ENCODE results near the gene KLK7.

The KLK7 gene

GRCh38 chr19:51014242-51014641, 30.5 kb upstream of the KLK7 start:
- WGBS, 2 experiments = 89 to 94% methylated on average over 6 of the region's 6 CpGs
- peaks cover 8% of the 10 kb centered on the region for H3K4me1 ChIP-seq (ENCODE audit: control insufficient read depth, insufficient read depth, low read length)
- peaks cover 48% of the 10 kb centered on the region for H3K27me3 ChIP-seq (ENCODE audit: control insufficient read depth, insufficient read depth, low read length, poor library complexity, severe bottlenecking)
- no peak overlapping the region for H3K27ac ChIP-seq (ENCODE audit: insufficient read depth, low read depth, low read length, poor library complexity, severe bottlenecking)
- H3K4me3 ChIP-seq (ENCODE audit: insufficient read depth, low read depth, low read length) = no peak overlapping the region
- H3K9me3 ChIP-seq (ENCODE audit: control insufficient read depth, low read length) = no peaks in the 10 kb centered on the region
- H3K36me3 ChIP-seq (ENCODE audit: control insufficient read depth, insufficient read depth, low read length) = no peaks in the 10 kb centered on the region

GRCh38 chr19:51012661-51013190, 29.0 kb upstream of the KLK7 start:
- no peaks in the 10 kb centered on the region for H3K36me3 ChIP-seq (ENCODE audit: control insufficient read depth, insufficient read depth, low read length)
- peaks cover 5% of the 10 kb centered on the region for H3K4me1 ChIP-seq (ENCODE audit: control insufficient read depth, insufficient read depth, low read length)
- H3K27me3 ChIP-seq (ENCODE audit: control insufficient read depth, insufficient read depth, low read length, poor library complexity, severe bottlenecking) = peaks cover 33% of the 10 kb centered on the region
- no peaks in the 10 kb centered on the region for H3K9me3 ChIP-seq (ENCODE audit: control insufficient read depth, low read length)
- 86 to 91% methylated on average over 12 of the region's 12 CpGs for WGBS, 2 experiments
- H3K27ac ChIP-seq (ENCODE audit: insufficient read depth, low read depth, low read length, poor library complexity, severe bottlenecking) = no peak overlapping the region
- no peak overlapping the region for H3K4me3 ChIP-seq (ENCODE audit: insufficient read depth, low read depth, low read length)

- H3K27ac ChIP-seq (ENCODE audit: insufficient read depth, low read depth, low read length, poor library complexity, severe bottlenecking) = no peak overlapping the region
- no peaks in the 10 kb centered on the region for H3K36me3 ChIP-seq (ENCODE audit: control insufficient read depth, insufficient read depth, low read length)
- H3K4me3 ChIP-seq (ENCODE audit: insufficient read depth, low read depth, low read length) = no peak overlapping the region
- WGBS, 2 experiments = 71 to 82% methylated on average over 4 of the region's 4 CpGs
- H3K9me3 ChIP-seq (ENCODE audit: control insufficient read depth, low read length) = no peaks in the 10 kb centered on the region
- H3K4me1 ChIP-seq (ENCODE audit: control insufficient read depth, insufficient read depth, low read length) = no peaks in the 10 kb centered on the region
- H3K27me3 ChIP-seq (ENCODE audit: control insufficient read depth, insufficient read depth, low read length, poor library complexity, severe bottlenecking) = peaks cover 8% of the 10 kb centered on the region
Observed at GRCh38 chr19:51010066-51010795, 26.5 kb upstream of the KLK7 start.

GRCh38 chr19:51009061-51009891, 25.6 kb upstream of the KLK7 start:
- Histone ChIP-seq H3K9me3 (ENCODE audit: control insufficient read depth, low read length) (no peaks in the 10 kb centered on the region), H3K27ac (ENCODE audit: insufficient read depth, low read depth, low read length, poor library complexity, severe bottlenecking) (no peak overlapping the region), H3K4me1 (ENCODE audit: control insufficient read depth, insufficient read depth, low read length) (no peaks in the 10 kb centered on the region), H3K27me3 (ENCODE audit: control insufficient read depth, insufficient read depth, low read length, poor library complexity, severe bottlenecking) (no peaks in the 10 kb centered on the region), H3K4me3 (ENCODE audit: insufficient read depth, low read depth, low read length) (no peak overlapping the region), H3K36me3 (ENCODE audit: control insufficient read depth, insufficient read depth, low read length) (no peaks in the 10 kb centered on the region)
- WGBS, 2 experiments = 87% methylated on average over 18 to 19 of the region's 19 CpGs

GRCh38 chr19:51007488-51007887, 23.8 kb upstream of the KLK7 start:
- WGBS, 2 experiments = 88 to 93% methylated on average over 3 of the region's 3 CpGs
- no peaks in the 10 kb centered on the region for H3K27me3 ChIP-seq (ENCODE audit: control insufficient read depth, insufficient read depth, low read length, poor library complexity, severe bottlenecking)
- no peaks in the 10 kb centered on the region for H3K9me3 ChIP-seq (ENCODE audit: control insufficient read depth, low read length)
- no peak overlapping the region for H3K4me3 ChIP-seq (ENCODE audit: insufficient read depth, low read depth, low read length)
- H3K4me1 ChIP-seq (ENCODE audit: control insufficient read depth, insufficient read depth, low read length) = no peaks in the 10 kb centered on the region
- no peak overlapping the region for H3K27ac ChIP-seq (ENCODE audit: insufficient read depth, low read depth, low read length, poor library complexity, severe bottlenecking)
- H3K36me3 ChIP-seq (ENCODE audit: control insufficient read depth, insufficient read depth, low read length) = no peaks in the 10 kb centered on the region

- Histone ChIP-seq H3K9me3 (ENCODE audit: control insufficient read depth, low read length) (no peaks in the 10 kb centered on the region), H3K36me3 (ENCODE audit: control insufficient read depth, insufficient read depth, low read length) (no peaks in the 10 kb centered on the region), H3K27me3 (ENCODE audit: control insufficient read depth, insufficient read depth, low read length, poor library complexity, severe bottlenecking) (no peaks in the 10 kb centered on the region), H3K27ac (ENCODE audit: insufficient read depth, low read depth, low read length, poor library complexity, severe bottlenecking) (no peak overlapping the region), H3K4me1 (ENCODE audit: control insufficient read depth, insufficient read depth, low read length) (peaks cover 3% of the 10 kb centered on the region), H3K4me3 (ENCODE audit: insufficient read depth, low read depth, low read length) (no peak overlapping the region)
- WGBS, 2 experiments = 61% methylated on average over 8 of the region's 8 CpGs
Observed at GRCh38 chr19:51006406-51006805, 22.7 kb upstream of the KLK7 start.

GRCh38 chr19:51005248-51005647, 21.5 kb upstream of the KLK7 start:
- H3K27ac ChIP-seq (ENCODE audit: insufficient read depth, low read depth, low read length, poor library complexity, severe bottlenecking) = no peak overlapping the region
- 90 to 97% methylated on average over 1 of the region's 1 CpG for WGBS, 2 experiments
- H3K36me3 ChIP-seq (ENCODE audit: control insufficient read depth, insufficient read depth, low read length) = no peaks in the 10 kb centered on the region
- no peak overlapping the region for H3K4me3 ChIP-seq (ENCODE audit: insufficient read depth, low read depth, low read length)
- no peaks in the 10 kb centered on the region for H3K27me3 ChIP-seq (ENCODE audit: control insufficient read depth, insufficient read depth, low read length, poor library complexity, severe bottlenecking)
- H3K4me1 ChIP-seq (ENCODE audit: control insufficient read depth, insufficient read depth, low read length) = peaks cover 3% of the 10 kb centered on the region
- no peaks in the 10 kb centered on the region for H3K9me3 ChIP-seq (ENCODE audit: control insufficient read depth, low read length)

- Histone ChIP-seq H3K9me3 (ENCODE audit: control insufficient read depth, low read length) (no peaks in the 10 kb centered on the region), H3K27me3 (ENCODE audit: control insufficient read depth, insufficient read depth, low read length, poor library complexity, severe bottlenecking) (no peaks in the 10 kb centered on the region), H3K4me1 (ENCODE audit: control insufficient read depth, insufficient read depth, low read length) (peaks cover 3% of the 10 kb centered on the region), H3K4me3 (ENCODE audit: insufficient read depth, low read depth, low read length) (no peak overlapping the region), H3K36me3 (ENCODE audit: control insufficient read depth, insufficient read depth, low read length) (no peaks in the 10 kb centered on the region), H3K27ac (ENCODE audit: insufficient read depth, low read depth, low read length, poor library complexity, severe bottlenecking) (no peak overlapping the region)
- 90 to 92% methylated on average over 7 of the region's 7 CpGs for WGBS, 2 experiments
Observed at GRCh38 chr19:51003316-51003715, 19.6 kb upstream of the KLK7 start.

- Histone ChIP-seq H3K36me3 (ENCODE audit: control insufficient read depth, insufficient read depth, low read length) (no peaks in the 10 kb centered on the region), H3K27me3 (ENCODE audit: control insufficient read depth, insufficient read depth, low read length, poor library complexity, severe bottlenecking) (no peaks in the 10 kb centered on the region), H3K4me3 (ENCODE audit: insufficient read depth, low read depth, low read length) (no peak overlapping the region), H3K9me3 (ENCODE audit: control insufficient read depth, low read length) (no peaks in the 10 kb centered on the region), H3K4me1 (ENCODE audit: control insufficient read depth, insufficient read depth, low read length) (peaks cover 3% of the 10 kb centered on the region), H3K27ac (ENCODE audit: insufficient read depth, low read depth, low read length, poor library complexity, severe bottlenecking) (no peak overlapping the region)
- WGBS, 2 experiments = 94% methylated on average over 42 of the region's 42 CpGs
Observed at GRCh38 chr19:51002542-51003311, 19.0 kb upstream of the KLK7 start.

All from ectodermal cell (in vitro differentiated cells).